Activated CD4-positive, alpha-beta T cell treated with anti-CD3 and anti-CD28 coated beads, Interleukin-2, amount 50 U/mL, for 48 hours (primary cell): ENCODE measurements around the gene RNF148.

Experiments
- DNase-seq, 2 experiments: peaks; one replicate each; pipeline ENCODE4 v3.0.0-alpha.2; 2020

The RNF148 gene

GRCh38 chr7:122702872-122703510 lies at the start of gene RNF148:
Gene RNF148 (minus strand): TSS chr7:122702922. CDS start chr7:122702750, 172 bp downstream.
- no peak for DNase-seq

- DNase-seq, result no peak
Measured at GRCh38 chr7:122750389-122750788, 47.7 kb upstream of the RNF148 start.

GRCh38 chr7:122748195-122748594 lies 45.5 kb upstream of the RNF148 start:
- no peak for DNase-seq

GRCh38 chr7:122746948-122747347 lies 44.2 kb upstream of the RNF148 start:
- DNase-seq, result no peak

- DNase-seq, result no peak
Measured at GRCh38 chr7:122743211-122743610, 40.5 kb upstream of the RNF148 start.

GRCh38 chr7:122738947-122739346 lies 36.2 kb upstream of the RNF148 start:
- no peak for DNase-seq

GRCh38 chr7:122736183-122736582 lies 33.5 kb upstream of the RNF148 start:
- DNase-seq, result no peak

- DNase-seq, result no peak
Measured at GRCh38 chr7:122727759-122728158, 25.0 kb upstream of the RNF148 start.

- DNase-seq, result no peak
Measured at GRCh38 chr7:122727354-122727753, 24.6 kb upstream of the RNF148 start.

GRCh38 chr7:122726881-122727280 lies 24.2 kb upstream of the RNF148 start:
- DNase-seq, result no peak

GRCh38 chr7:122724366-122724765 lies 21.6 kb upstream of the RNF148 start:
- DNase-seq, result no peak

GRCh38 chr7:122719010-122719578 lies 16.4 kb upstream of the RNF148 start:
- no peak for DNase-seq

- DNase-seq, result no peak
Measured at GRCh38 chr7:122717356-122718089, 14.8 kb upstream of the RNF148 start.

- DNase-seq, result no peak
Measured at GRCh38 chr7:122715183-122715582, 12.5 kb upstream of the RNF148 start.

GRCh38 chr7:122710916-122711315 lies 8.2 kb upstream of the RNF148 start:
- DNase-seq, result no peak

GRCh38 chr7:122709930-122710646 lies 7.4 kb upstream of the RNF148 start:
- DNase-seq, result no peak

GRCh38 chr7:122706836-122707235 lies 4.1 kb upstream of the RNF148 start:
- no peak for DNase-seq

- no peak for DNase-seq
Measured at GRCh38 chr7:122699017-122699416, 3.7 kb downstream of the RNF148 start, which contains the start of gene RNF133. Gene RNF133 (minus strand): TSS chr7:122699117. CDS start chr7:122698918, 199 bp downstream.

GRCh38 chr7:122695816-122696215 lies 6.9 kb downstream of the RNF148 start:
- DNase-seq, result no peak

- no peak for DNase-seq
Measured at GRCh38 chr7:122694697-122695096, 8.0 kb downstream of the RNF148 start.

- DNase-seq, result no peak
Measured at GRCh38 chr7:122692769-122693309, 9.9 kb downstream of the RNF148 start.

GRCh38 chr7:122691569-122692235 lies 11.0 kb downstream of the RNF148 start:
- DNase-seq, result no peak
